ENCODE results near the gene LDB1.

Gene LDB1

DNA sequence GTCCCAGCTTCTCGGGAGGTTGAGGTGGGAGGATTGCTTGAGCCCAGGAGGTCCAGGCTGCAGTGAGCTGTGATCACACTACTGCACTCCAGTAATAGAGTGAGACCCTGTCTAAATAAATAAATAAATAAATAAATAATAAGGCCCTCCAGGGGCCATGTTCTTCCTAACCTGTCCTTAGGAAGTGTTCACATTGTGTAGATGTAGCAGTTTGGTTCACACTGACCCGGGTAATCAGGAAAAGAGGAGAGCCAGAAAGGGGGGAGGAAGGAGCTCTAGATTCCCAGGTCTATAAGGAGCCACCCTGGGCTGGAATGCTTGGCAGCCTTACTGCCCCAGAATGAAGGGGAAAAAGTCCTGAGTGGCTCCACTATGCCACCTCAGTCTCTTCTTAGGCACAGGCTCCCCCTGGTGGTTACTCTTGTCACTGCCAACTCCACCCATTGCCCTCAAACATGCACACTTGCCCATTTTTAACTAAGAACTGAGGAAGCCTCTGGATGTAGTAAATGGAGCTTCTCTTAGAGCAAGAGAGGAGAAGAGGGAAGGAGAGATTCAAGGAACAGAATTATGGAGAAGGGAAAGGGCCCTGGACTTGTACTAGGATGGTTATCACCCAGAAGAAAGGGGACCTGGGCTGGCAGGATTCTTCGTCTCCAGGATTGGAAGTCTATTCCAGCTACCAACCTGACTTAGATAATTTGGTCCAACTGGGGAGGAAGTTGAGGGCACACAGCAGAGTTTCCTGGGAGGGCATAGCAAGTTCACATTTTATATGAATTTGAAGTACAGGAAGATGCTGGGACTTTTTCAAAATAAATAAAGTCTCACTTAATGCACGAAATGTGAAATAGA is 47.3 kb downstream of the LDB1 start:
- TF ChIP-seq CTCF (IDR thresholded peaks at IDR 0.05; ENCODE audit: control insufficient read depth, insufficient read depth, low read depth, low read length, missing control alignments): peak; percentile 96
- H3K4me3 ChIP-seq (ENCODE audit: control insufficient read depth, low read depth, low read length): no peak overlapping the region
- peak; percentile 41 for DNase-seq (ENCODE audit: low read depth)

- H3K4me3 ChIP-seq (ENCODE audit: control insufficient read depth, low read depth, low read length): no peak overlapping the region
- DNase-seq (ENCODE audit: low read depth): no peak
- TF ChIP-seq CTCF (IDR thresholded peaks at IDR 0.05; ENCODE audit: control insufficient read depth, insufficient read depth, low read depth, low read length, missing control alignments): no peak
Observed at GRCh38 chr10:102069071-102069470, 51.1 kb downstream of the LDB1 start.

GRCh38 chr10:102068216-102068615 is 52.0 kb downstream of the LDB1 start:
- DNase-seq (ENCODE audit: low read depth): no peak
- no peak for TF ChIP-seq CTCF (IDR thresholded peaks at IDR 0.05; ENCODE audit: control insufficient read depth, insufficient read depth, low read depth, low read length, missing control alignments)
- no peak overlapping the region for H3K4me3 ChIP-seq (ENCODE audit: control insufficient read depth, low read depth, low read length)

- no peak overlapping the region for H3K4me3 ChIP-seq (ENCODE audit: control insufficient read depth, low read depth, low read length)
- no peak for TF ChIP-seq CTCF (IDR thresholded peaks at IDR 0.05; ENCODE audit: control insufficient read depth, insufficient read depth, low read depth, low read length, missing control alignments)
- no peak for DNase-seq (ENCODE audit: low read depth)
Observed at GRCh38 chr10:102067091-102067916, 52.9 kb downstream of the LDB1 start.

DNA sequence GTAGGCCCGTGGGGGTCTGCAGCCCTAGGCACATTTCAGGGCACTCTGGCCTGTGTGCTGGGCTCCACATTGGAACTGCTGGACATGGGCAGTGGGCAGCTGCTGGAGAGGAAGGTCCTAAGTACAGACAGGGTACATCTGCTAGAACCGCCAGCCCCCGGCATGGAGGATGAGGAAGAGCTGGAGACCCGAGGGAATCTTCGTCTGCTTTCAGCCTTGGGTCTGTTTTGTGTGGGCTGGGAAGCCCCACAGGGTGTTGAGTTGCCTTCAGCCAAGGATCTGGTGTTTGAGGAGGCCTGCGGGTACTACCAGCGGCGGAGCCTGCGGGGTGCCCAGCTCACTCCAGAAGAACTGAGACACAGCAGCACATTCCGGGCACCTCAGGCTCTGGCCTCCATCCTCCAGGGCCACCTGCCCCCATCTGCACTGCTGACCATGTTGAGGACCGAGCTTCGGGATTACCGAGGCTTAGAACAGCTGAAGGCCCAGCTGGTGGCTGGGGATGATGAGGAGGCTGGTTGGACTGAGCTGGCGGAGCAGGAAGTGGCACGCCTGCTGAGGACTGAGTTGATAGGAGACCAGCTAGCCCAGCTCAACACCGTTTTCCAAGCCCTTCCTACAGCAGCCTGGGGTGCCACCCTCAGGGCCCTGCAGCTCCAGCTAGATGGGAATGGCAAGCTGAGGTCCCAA is 53.6 kb downstream of the LDB1 start:
- DNase-seq (ENCODE audit: low read depth): no peak
- TF ChIP-seq CTCF (IDR thresholded peaks at IDR 0.05; ENCODE audit: control insufficient read depth, insufficient read depth, low read depth, low read length, missing control alignments): no peak
- H3K4me3 ChIP-seq (ENCODE audit: control insufficient read depth, low read depth, low read length): peak overlapping the region; percentile 56
